Endometrial microvascular endothelial cells (primary cell): ENCODE data around the gene MAPK4. TPM values are rescaled to one million over a fixed set of nuclear protein-coding genes. Genes with fewer than 3 reads are reported as not detected.
"Not testable (repeated sequence)": the region's sequence is repeated elsewhere in the genome, so short reads cannot be mapped to it uniquely, and the experiment has no call there.

Experiments
- in situ Hi-C: cut with HindIII; loops from 2 replicates; pipeline ENCODE4 v1.10.0; 2017; ENCODE audit warnings: low sequenced_read_pairs, low pct_unique_long_range_greater_than_20kb; ENCODE audit errors: inconsistent ontology term
- total RNA-seq: library from RNA; depleted of rRNA; stranded (reverse); fragments of >200 nt; gene quantifications from one replicate; pipeline ENCODE4 v1.2.3, GENCODE V29; 2015; ENCODE audit errors: inconsistent ontology term

The MAPK4 gene
- total RNA-seq, 1 donor from 2014 or later = not detected

- in situ Hi-C loops = no loop called here
Observed at GRCh38 chr18:50571606-50572005, 11.7 kb downstream of the MAPK4 start.

GRCh38 chr18:50573196-50573595 is 13.3 kb downstream of the MAPK4 start:
- in situ Hi-C loops = not testable (repeated sequence)

- in situ Hi-C loops = no loop called here
Observed at GRCh38 chr18:50573679-50574078, 13.8 kb downstream of the MAPK4 start.

DNA sequence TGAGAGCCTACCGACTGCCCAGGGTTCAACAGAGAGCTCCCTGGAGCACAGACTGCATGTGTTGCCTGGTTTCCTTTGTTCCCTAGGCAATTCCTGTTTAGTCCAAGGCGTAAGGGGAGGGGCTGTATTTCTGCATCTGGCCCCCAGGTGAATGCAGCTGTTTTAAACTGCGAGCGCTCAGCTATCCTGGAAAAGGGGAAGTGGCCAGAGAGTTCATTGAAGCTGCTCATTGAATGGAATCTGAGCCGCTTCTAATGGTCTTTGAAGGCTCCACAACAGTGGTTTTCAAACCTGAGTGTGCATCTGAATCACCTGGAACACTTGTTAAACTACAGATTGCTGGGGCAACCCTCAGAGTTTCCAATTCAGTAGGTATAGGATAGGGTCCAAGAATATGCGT is 18.1 kb downstream of the MAPK4 start:
- in situ Hi-C loops = no loop called here

- in situ Hi-C loops = no loop called here
Observed at GRCh38 chr18:50578651-50579050, 18.8 kb downstream of the MAPK4 start.

DNA sequence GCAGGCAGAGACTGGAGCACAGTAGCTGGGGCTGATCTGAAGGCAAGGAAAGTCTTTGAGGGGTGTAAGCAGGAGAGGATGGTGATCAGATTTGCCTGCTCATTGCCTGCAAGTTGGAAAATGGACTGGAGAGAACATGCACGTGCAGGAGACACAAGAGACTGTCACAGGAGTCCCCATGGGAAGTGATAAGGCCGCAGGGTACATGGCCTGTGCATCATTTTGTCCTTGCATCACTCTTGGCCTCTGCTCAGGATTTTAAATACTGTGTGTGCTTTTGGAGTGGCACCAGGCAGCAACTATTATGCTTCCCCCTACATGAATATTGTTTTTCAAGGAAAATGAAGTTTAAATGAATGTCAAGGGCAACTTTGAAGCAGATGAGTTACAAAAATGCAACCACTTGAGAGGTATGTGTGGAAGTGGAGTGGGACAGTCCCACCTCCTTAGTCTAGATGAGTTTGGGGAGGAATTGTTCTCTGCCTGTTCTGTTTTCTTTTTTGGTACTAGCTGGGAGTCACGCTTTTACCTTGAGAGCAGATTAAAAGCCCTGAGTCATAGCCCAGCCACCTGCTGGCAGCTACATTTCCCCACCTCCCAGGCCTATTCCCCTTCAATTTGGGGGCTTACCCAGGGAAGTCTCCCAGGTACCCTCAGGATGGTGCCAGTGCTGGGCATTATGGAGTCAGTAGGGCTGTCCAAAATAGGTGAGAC is 19.3 kb downstream of the MAPK4 start:
- in situ Hi-C loops = no loop called here

GRCh38 chr18:50581517-50581916 is 21.6 kb downstream of the MAPK4 start:
- in situ Hi-C loops = no loop called here

DNA sequence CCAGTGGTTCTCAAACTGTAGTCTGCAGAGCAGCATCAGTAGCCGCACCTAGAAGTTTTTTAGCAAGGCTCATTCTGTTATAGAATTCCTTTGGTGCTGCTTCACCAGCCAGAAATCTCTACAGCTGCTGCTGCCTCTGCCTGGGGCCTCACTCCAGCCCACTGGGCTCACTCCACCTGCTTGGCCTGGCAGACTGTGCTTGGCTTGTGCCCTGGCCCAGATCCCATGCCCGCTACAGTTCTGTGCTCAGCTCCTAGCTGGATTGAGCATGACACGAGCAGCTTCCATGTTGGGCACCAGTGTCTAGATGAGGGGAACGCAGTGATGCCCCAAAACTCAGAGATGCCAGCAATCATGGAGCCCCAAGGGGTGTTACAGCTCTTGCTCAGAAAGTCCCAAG is 22.6 kb downstream of the MAPK4 start:
- in situ Hi-C loops = no loop called here

DNA sequence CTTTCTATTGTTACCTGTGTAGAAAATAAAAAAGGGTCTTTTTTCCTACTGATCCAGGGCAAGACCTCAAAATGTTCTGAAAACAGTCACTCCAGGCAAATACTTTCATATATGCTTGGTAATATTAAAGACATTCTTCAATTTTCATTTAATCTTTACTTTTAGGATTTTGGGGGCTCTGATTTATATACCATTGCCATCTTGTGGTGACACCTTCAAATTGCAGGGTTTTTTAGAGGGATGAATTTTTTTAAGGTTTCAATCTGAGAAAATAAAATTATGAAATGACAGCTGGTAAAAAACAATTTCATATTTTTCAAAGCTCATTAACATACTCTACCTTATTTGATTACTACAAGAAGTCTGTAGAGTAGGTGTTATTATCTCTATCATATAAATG is 26.8 kb downstream of the MAPK4 start:
- in situ Hi-C loops = no loop called here

- in situ Hi-C loops = no loop called here
Observed at GRCh38 chr18:50590593-50590992, 30.7 kb downstream of the MAPK4 start.

DNA sequence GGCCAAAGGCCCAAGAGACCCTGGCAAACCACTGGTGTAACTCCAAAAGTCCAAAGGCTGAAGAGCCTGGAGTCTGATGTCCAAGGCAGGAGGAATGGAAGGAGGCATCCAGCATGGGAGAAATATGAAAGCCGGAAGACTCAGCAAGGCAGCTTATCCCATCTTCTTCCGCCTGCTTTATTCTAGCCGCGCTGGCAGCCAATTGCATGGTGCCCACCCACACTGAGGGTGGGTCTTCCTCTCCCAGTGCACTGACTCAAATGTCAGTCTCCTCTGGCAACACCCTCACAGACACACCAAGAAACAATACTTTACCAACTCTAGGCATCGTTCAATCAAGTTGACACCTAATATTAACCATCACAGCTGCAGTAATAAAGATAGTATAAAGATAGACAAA is 34.1 kb downstream of the MAPK4 start:
- in situ Hi-C loops = no loop called here

- in situ Hi-C loops = no loop called here
Observed at GRCh38 chr18:50594942-50595341, 35.1 kb downstream of the MAPK4 start.

DNA sequence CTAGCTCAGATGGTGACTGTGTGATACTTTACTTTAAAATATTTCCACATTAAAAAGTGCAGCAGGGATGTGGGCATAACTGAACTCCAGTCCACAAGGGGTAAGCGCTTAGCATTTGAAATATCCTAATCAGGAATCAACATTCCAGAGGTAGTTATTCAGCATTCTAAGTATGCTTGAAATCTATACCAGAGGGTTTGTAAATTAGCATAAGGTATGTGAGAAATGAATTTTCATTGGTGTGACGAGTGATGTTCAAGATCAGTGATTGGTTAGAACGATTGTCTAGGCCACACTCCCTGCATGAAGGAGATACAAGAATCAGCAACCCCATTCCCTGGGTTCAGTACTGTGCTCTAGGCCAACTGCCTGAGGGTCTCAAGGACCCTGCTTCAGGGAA is 42.6 kb downstream of the MAPK4 start:
- in situ Hi-C loops = no loop called here

DNA sequence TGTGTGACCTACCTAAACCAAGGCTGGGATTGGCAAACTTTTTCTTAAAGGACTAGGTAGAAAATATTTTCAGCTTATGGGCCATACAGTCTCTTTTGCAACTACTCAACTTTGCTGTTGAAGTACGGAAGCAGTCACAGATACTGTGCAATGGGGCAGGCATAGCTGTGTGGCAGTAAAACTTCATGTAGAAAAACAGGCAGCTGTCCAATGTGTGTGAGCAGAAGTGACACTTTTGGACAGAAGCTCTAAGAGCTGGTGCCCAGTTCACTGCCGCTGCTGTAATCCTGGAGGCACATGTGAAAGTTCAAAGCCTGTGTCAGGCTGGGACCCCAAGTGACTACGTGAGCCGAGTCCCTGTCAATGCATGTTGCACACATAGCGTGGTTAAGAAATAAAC is 46.7 kb downstream of the MAPK4 start:
- in situ Hi-C loops = no loop called here

GRCh38 chr18:50607378-50607926 is 47.6 kb downstream of the MAPK4 start:
- in situ Hi-C loops = no loop called here

GRCh38 chr18:50609171-50609570 is 49.3 kb downstream of the MAPK4 start:
- in situ Hi-C loops = not testable (repeated sequence)

- in situ Hi-C loops = no loop called here
Observed at GRCh38 chr18:50610349-50610748, 50.5 kb downstream of the MAPK4 start.

- in situ Hi-C loops = no loop called here
Observed at GRCh38 chr18:50611529-50611941, 51.6 kb downstream of the MAPK4 start.

- in situ Hi-C loops = no loop called here
Observed at GRCh38 chr18:50614838-50615237, 55.0 kb downstream of the MAPK4 start.

GRCh38 chr18:50616484-50617048 is 56.7 kb downstream of the MAPK4 start:
- in situ Hi-C loops = no loop called here
